Naive thymus-derived CD8-positive, alpha-beta T cell (primary cell): ENCODE data around the gene FLNC. TPM values are rescaled to one million over a fixed set of nuclear protein-coding genes. Genes with fewer than 3 reads are reported as not detected.

Experiments
- ATAC-seq, 2 donors: fragments of 150-1000 bp; cut with Tn5 transposase in 1 of 2; sonication (Bioruptor Pico), chemical (Tn5 transposase) in 1 of 2; 1 replicate in 1 of 2; 2 replicates in 1 of 2; pipeline ENCODE4 v1.10.0; 2021; ENCODE audit warnings: mild to moderate bottlenecking in 2 of 2, moderate library complexity in 2 of 2
- POLR2A ChIA-PET: fragments of 350-600 bp; sonication (Branson Sonifier 250); formaldehyde crosslinking; loops from one replicate; lab custom pipeline; 2021; ENCODE audit warnings: antibody characterized with exemption; lab: Charles Lee
- DNase-seq, 10 donors: peaks; one replicate each; pipeline versions ENCODE4 v3.0.0 to v3.0.0-alpha.2; 2020 to 2022
- H3K27ac Mint-ChIP-seq, 10 donors: one replicate each; pipeline ENCODE4 v1.8.0; 2020 to 2022; ENCODE audit warnings: mild to moderate bottlenecking in 10 of 10, mixed read lengths in 10 of 10, moderate library complexity in 4 of 10, inconsistent platforms in 1 of 10
- H3K27me3 Mint-ChIP-seq, 5 donors: one replicate each; pipeline ENCODE4 v1.8.0; 2021 to 2022; ENCODE audit warnings: mixed read lengths in 5 of 5
- H3K36me3 Mint-ChIP-seq, 3 donors: one replicate each; pipeline ENCODE4 v1.8.0; 2020 to 2022; ENCODE audit warnings: mixed read lengths in 3 of 3, mild to moderate bottlenecking in 2 of 3, inconsistent platforms in 1 of 3
- H3K4me1 Mint-ChIP-seq, 4 donors: one replicate each; pipeline ENCODE4 v1.8.0; 2021 to 2022; ENCODE audit warnings: mixed read lengths in 4 of 4
- H3K4me3 Mint-ChIP-seq, 10 donors: one replicate each; pipeline ENCODE4 v1.8.0; 2020 to 2022; ENCODE audit warnings: mild to moderate bottlenecking in 10 of 10, mixed read lengths in 10 of 10, moderate library complexity in 6 of 10, inconsistent platforms in 1 of 10
- H3K9me3 Mint-ChIP-seq, 9 donors: one replicate each; pipeline ENCODE4 v1.8.0; 2020 to 2022; ENCODE audit warnings: mixed read lengths in 9 of 9, mild to moderate bottlenecking in 3 of 9, inconsistent platforms in 1 of 9, moderate library complexity in 1 of 9
- polyA plus RNA-seq, 3 donors: library from polyadenylated mRNA; unstranded; fragments of 300-500 nt; fragmentation: Illumina TruSeq; gene quantifications; one replicate each; pipeline ENCODE4 v1.2.3, GENCODE V29; 2021
- total RNA-seq, 8 experiments: library from RNA in 2 of 8; stranded (reverse) in 2 of 8; gene quantifications; one replicate each; pipeline ENCODE4 v1.2.3 and lab custom pipeline; 2021 to 2026

Gene FLNC
- total and polyA plus RNA-seq, 5 experiments from 2014 or later: 0.01 TPM; not detected in 4

- no peaks in the 10 kb centered on the region for H3K36me3 Mint-ChIP-seq
- H3K4me3 Mint-ChIP-seq: peak overlapping the region; percentile 46 to 91 (median 86)
- no peaks in the 10 kb centered on the region for H3K27me3 Mint-ChIP-seq
- H3K9me3 Mint-ChIP-seq: no peaks in the 10 kb centered on the region
- ATAC-seq (no peak), DNase-seq (no peak)
- H3K4me1 Mint-ChIP-seq: peaks cover 9 to 22% (median 20%) of the 10 kb centered on the region in 4 donors
- POLR2A ChIA-PET: interaction anchor here (2.6 kb wide), 1 partner anchor 53 kb away, joined by 14 read pairs; the partner anchor contains the start of gene CALU
- peak overlapping the region in 3 of 10 donors; percentile 29 to 77 (median 48) for H3K27ac Mint-ChIP-seq
These were observed 38.3 kb upstream of the FLNC start for GRCh38 chr7:128791972-128792327.

- Mint-ChIP-seq H3K36me3 (peaks cover 3 to 4% (median 4%) of the 10 kb centered on the region in 3 donors), H3K27ac (peak overlapping the region in 8 of 10 donors; percentile 26 to 77 (median 58)), H3K9me3 (no peaks in the 10 kb centered on the region), H3K4me1 (peaks cover 9 to 22% (median 21%) of the 10 kb centered on the region in 4 donors), H3K4me3 (peak overlapping the region; percentile 57 to 88 (median 82)), H3K27me3 (no peaks in the 10 kb centered on the region)
- DNase-seq: no peak
- ATAC-seq: no peak
- POLR2A ChIA-PET: interaction anchor here (2.6 kb wide), 1 partner anchor 53 kb away, joined by 14 read pairs; the partner anchor contains the start of gene CALU
These were observed 37.6 kb upstream of the FLNC start for GRCh38 chr7:128792471-128793180.

GRCh38 chr7:128793181-128793547 is 37.0 kb upstream of the FLNC start:
- Mint-ChIP-seq H3K27ac (peak overlapping the region in 2 of 10 donors; percentile 26 to 35), H3K36me3 (peaks cover 3 to 4% (median 4%) of the 10 kb centered on the region in 3 donors), H3K9me3 (no peaks in the 10 kb centered on the region), H3K4me3 (peak overlapping the region in 5 of 10 donors; percentile 20 to 85 (median 81)), H3K4me1 (peaks cover 9 to 22% (median 21%) of the 10 kb centered on the region in 4 donors), H3K27me3 (no peaks in the 10 kb centered on the region)
- POLR2A ChIA-PET: interaction anchor here (2.6 kb wide), 1 partner anchor 54 kb away, joined by 14 read pairs; the partner anchor contains the start of gene CALU
- DNase-seq (no peak), ATAC-seq (no peak)

- H3K27me3 Mint-ChIP-seq: no peaks in the 10 kb centered on the region
- peak overlapping the region in 3 of 10 donors; percentile 29 to 73 (median 61) for H3K4me3 Mint-ChIP-seq
- peaks cover 3 to 4% (median 4%) of the 10 kb centered on the region in 3 donors for H3K36me3 Mint-ChIP-seq
- DNase-seq: peak in 8 of 10 donors; percentile 9 to 68 (median 30)
- POLR2A ChIA-PET: no interaction called here
- peak overlapping the region in 4 of 10 donors; percentile 49 to 85 (median 53) for H3K27ac Mint-ChIP-seq
- H3K4me1 Mint-ChIP-seq: peaks cover 9 to 22% (median 21%) of the 10 kb centered on the region in 4 donors
- no peak for ATAC-seq
- H3K9me3 Mint-ChIP-seq: no peaks in the 10 kb centered on the region
These were observed 36.2 kb upstream of the FLNC start for GRCh38 chr7:128794020-128794419.

- no peaks in the 10 kb centered on the region for H3K27me3 Mint-ChIP-seq
- ATAC-seq: no peak
- H3K9me3 Mint-ChIP-seq: no peaks in the 10 kb centered on the region
- no peak for DNase-seq
- H3K36me3 Mint-ChIP-seq: peaks cover 3 to 4% (median 4%) of the 10 kb centered on the region in 3 donors
- POLR2A ChIA-PET: no interaction called here
- peak overlapping the region in 1 of 10 donors; percentile 85 for H3K27ac Mint-ChIP-seq
- H3K4me3 Mint-ChIP-seq: no peak overlapping the region
- H3K4me1 Mint-ChIP-seq: peaks cover 9 to 22% (median 18%) of the 10 kb centered on the region in 4 donors
These were observed 35.8 kb upstream of the FLNC start for GRCh38 chr7:128794436-128794835.

- H3K9me3 Mint-ChIP-seq: no peaks in the 10 kb centered on the region
- peaks cover 3 to 4% (median 4%) of the 10 kb centered on the region in 3 donors for H3K36me3 Mint-ChIP-seq
- no peaks in the 10 kb centered on the region for H3K27me3 Mint-ChIP-seq
- peak overlapping the region in 1 of 10 donors; percentile 69 for H3K27ac Mint-ChIP-seq
- peaks cover 8 to 20% (median 17%) of the 10 kb centered on the region in 4 donors for H3K4me1 Mint-ChIP-seq
- no peak overlapping the region for H3K4me3 Mint-ChIP-seq
- no peak for DNase-seq
- no peak for ATAC-seq
- POLR2A ChIA-PET: no interaction called here
These were observed 35.1 kb upstream of the FLNC start for GRCh38 chr7:128795129-128795528.

- H3K4me3 Mint-ChIP-seq: no peak overlapping the region
- POLR2A ChIA-PET: interaction anchor here (0.9 kb wide), 1 partner anchor 24 kb away, joined by 3 read pairs; no protein-coding TSS in a partner anchor
- peaks cover 4 to 15% (median 13%) of the 10 kb centered on the region in 4 donors for H3K4me1 Mint-ChIP-seq
- peaks cover 7 to 10% (median 10%) of the 10 kb centered on the region in 3 donors for H3K36me3 Mint-ChIP-seq
- H3K9me3 Mint-ChIP-seq: no peaks in the 10 kb centered on the region
- peak overlapping the region in 1 of 10 donors; percentile 1 for H3K27ac Mint-ChIP-seq
- no peaks in the 10 kb centered on the region for H3K27me3 Mint-ChIP-seq
- DNase-seq: no peak
- ATAC-seq: no peak
These were observed 33.9 kb upstream of the FLNC start for GRCh38 chr7:128796327-128796726.

GRCh38 chr7:128799451-128799850 is 30.8 kb upstream of the FLNC start:
- Mint-ChIP-seq H3K27me3 (no peaks in the 10 kb centered on the region), H3K36me3 (peaks cover 10 to 14% (median 11%) of the 10 kb centered on the region in 3 donors), H3K4me3 (no peak overlapping the region), H3K9me3 (no peaks in the 10 kb centered on the region), H3K27ac (no peak overlapping the region), H3K4me1 (peaks cover 0 to 2% (median 0%) of the 10 kb centered on the region in 4 donors)
- DNase-seq (no peak), ATAC-seq (no peak)
- POLR2A ChIA-PET: no interaction called here

GRCh38 chr7:128800567-128800966 is 29.6 kb upstream of the FLNC start:
- DNase-seq: no peak
- POLR2A ChIA-PET: no interaction called here
- H3K4me1 Mint-ChIP-seq: peaks cover 0 to 2% (median 0%) of the 10 kb centered on the region in 4 donors
- no peaks in the 10 kb centered on the region for H3K9me3 Mint-ChIP-seq
- ATAC-seq: no peak
- no peaks in the 10 kb centered on the region for H3K27me3 Mint-ChIP-seq
- H3K36me3 Mint-ChIP-seq: peaks cover 10 to 16% (median 14%) of the 10 kb centered on the region in 3 donors
- no peak overlapping the region for H3K4me3 Mint-ChIP-seq
- no peak overlapping the region for H3K27ac Mint-ChIP-seq

- Mint-ChIP-seq H3K4me1 (peaks cover 0 to 2% (median 0%) of the 10 kb centered on the region in 4 donors), H3K36me3 (peaks cover 10 to 17% (median 15%) of the 10 kb centered on the region in 3 donors), H3K9me3 (no peaks in the 10 kb centered on the region), H3K27ac (no peak overlapping the region), H3K4me3 (no peak overlapping the region), H3K27me3 (no peaks in the 10 kb centered on the region)
- ATAC-seq (no peak), DNase-seq (no peak)
- POLR2A ChIA-PET: interaction anchor here (1.0 kb wide), 1 partner anchor 10 kb away, joined by 4 read pairs; no protein-coding TSS in a partner anchor
These were observed 29.2 kb upstream of the FLNC start for GRCh38 chr7:128801003-128801402.

- no peak overlapping the region for H3K4me3 Mint-ChIP-seq
- H3K36me3 Mint-ChIP-seq: peaks cover 10 to 20% (median 19%) of the 10 kb centered on the region in 3 donors
- H3K4me1 Mint-ChIP-seq: peaks cover 0 to 2% (median 0%) of the 10 kb centered on the region in 4 donors
- no peak for DNase-seq
- POLR2A ChIA-PET: interaction anchor here (1.0 kb wide), 1 partner anchor 11 kb away, joined by 4 read pairs; no protein-coding TSS in a partner anchor
- no peak for ATAC-seq
- H3K27ac Mint-ChIP-seq: no peak overlapping the region
- no peaks in the 10 kb centered on the region for H3K27me3 Mint-ChIP-seq
- no peaks in the 10 kb centered on the region for H3K9me3 Mint-ChIP-seq
These were observed 28.4 kb upstream of the FLNC start for GRCh38 chr7:128801667-128802418.

- POLR2A ChIA-PET: no interaction called here
- DNase-seq: no peak
- H3K4me1 Mint-ChIP-seq: no peaks in the 10 kb centered on the region
- no peak for ATAC-seq
- no peak overlapping the region for H3K4me3 Mint-ChIP-seq
- no peak overlapping the region for H3K27ac Mint-ChIP-seq
- peaks cover 6 to 16% (median 15%) of the 10 kb centered on the region in 3 donors for H3K36me3 Mint-ChIP-seq
- H3K27me3 Mint-ChIP-seq: no peaks in the 10 kb centered on the region
- H3K9me3 Mint-ChIP-seq: no peaks in the 10 kb centered on the region
These were observed 25.7 kb upstream of the FLNC start for GRCh38 chr7:128804484-128804883.
